Keratinocyte (primary cell): ENCODE data around the gene KCNC4. TPM values are rescaled to one million over a fixed set of nuclear protein-coding genes. Genes with fewer than 3 reads are reported as not detected.

Experiments
- DNase-seq: peaks from one replicate; pipeline ENCODE4 v3.0.0-alpha.2; 2011; ENCODE audit warnings: low read depth, missing footprints, low spot score
- FAIRE-seq: peaks from 2 replicates; lab custom pipeline; 2011; peaks lifted over from hg19 to GRCh38; lab: Jason Lieb, UNC
- H2AFZ ChIP-seq: 2 replicates; pipeline ENCODE4 v1.6.0; 2012; ENCODE audit warnings: low read length, control low read depth, inconsistent platforms; ENCODE audit not compliant: control insufficient read depth
- H3K27ac ChIP-seq: 2 replicates; pipeline ENCODE4 v1.5.1; 2011; ENCODE audit warnings: low read length; ENCODE audit not compliant: control insufficient read depth, insufficient read depth
- H3K27me3 ChIP-seq: 3 replicates; pipeline ENCODE4 v1.6.0; 2011; ENCODE audit warnings: low read length; ENCODE audit not compliant: control insufficient read depth, insufficient read depth; ENCODE audit errors: extremely low read depth
- H3K36me3 ChIP-seq, 2 experiments: 2 replicates in 1 of 2; 3 replicates in 1 of 2; pipeline ENCODE4 v1.5.1; 2011; ENCODE audit warnings: low read length in 2 of 2, mild to moderate bottlenecking in 1 of 2; ENCODE audit not compliant: control insufficient read depth in 2 of 2, insufficient read depth in 2 of 2; ENCODE audit errors: extremely low read depth in 1 of 2
- H3K4me1 ChIP-seq: 3 replicates; pipeline ENCODE4 v1.5.1; 2011; ENCODE audit warnings: low read length; ENCODE audit not compliant: control insufficient read depth, insufficient read depth; ENCODE audit errors: extremely low read depth
- H3K4me2 ChIP-seq: 3 replicates; pipeline ENCODE4 v1.6.0; 2011; ENCODE audit warnings: low read depth, low read length; ENCODE audit not compliant: control insufficient read depth, insufficient read depth; ENCODE audit errors: extremely low read depth
- H3K4me3 ChIP-seq, 3 experiments: fragments of 200-600 bp in 1 of 3; sonication (generic) in 1 of 3; 2 replicates in 2 of 3; 3 replicates in 1 of 3; pipeline ENCODE4 v1.5.1; 2011 to 2016; ENCODE audit warnings: low read length in 3 of 3, mild to moderate bottlenecking in 3 of 3, control low read depth in 2 of 3, inconsistent platforms in 1 of 3, low read depth in 1 of 3, mixed read lengths in 1 of 3, mixed run types in 1 of 3, moderate library complexity in 1 of 3; ENCODE audit not compliant: control insufficient read depth in 2 of 3, insufficient read depth in 2 of 3; ENCODE audit errors: extremely low read depth in 1 of 3
- H3K79me2 ChIP-seq: 2 replicates; pipeline ENCODE4 v1.6.0; 2012; ENCODE audit warnings: low read length; ENCODE audit not compliant: control insufficient read depth, insufficient read depth
- H3K9ac ChIP-seq: 3 replicates; pipeline ENCODE4 v1.6.0; 2011; ENCODE audit warnings: low read length; ENCODE audit not compliant: control insufficient read depth, insufficient read depth; ENCODE audit errors: extremely low read depth
- H3K9me1 ChIP-seq: 3 replicates; pipeline ENCODE4 v1.6.0; 2011; ENCODE audit warnings: low read length; ENCODE audit not compliant: control insufficient read depth, insufficient read depth; ENCODE audit errors: extremely low read depth
- H3K9me3 ChIP-seq: 2 replicates; pipeline ENCODE4 v1.5.1; 2012; ENCODE audit warnings: low read depth, low read length; ENCODE audit not compliant: control insufficient read depth
- H4K20me1 ChIP-seq: 3 replicates; pipeline ENCODE4 v1.6.0; 2011; ENCODE audit warnings: low read length; ENCODE audit not compliant: control insufficient read depth, insufficient read depth; ENCODE audit errors: extremely low read depth
- CTCF ChIP-seq, 3 experiments: IDR thresholded peaks in 1 of 3; conservative IDR thresholded peaks in 1 of 3; optimal IDR thresholded peaks in 1 of 3; 2 replicates in 2 of 3; 3 replicates in 1 of 3; pipeline versions ENCODE3 to v1.5.1; 2011; ENCODE audit warnings: low read length in 3 of 3, mild to moderate bottlenecking in 3 of 3, moderate library complexity in 2 of 3, control low read depth in 1 of 3, inconsistent platforms in 1 of 3; ENCODE audit not compliant: insufficient read depth in 2 of 3; ENCODE audit errors: extremely low read depth in 1 of 3
- EZH2 ChIP-seq: IDR thresholded peaks from one replicate; pipeline ENCODE4 v1.6.1; 2012; ENCODE audit warnings: inconsistent platforms, mild to moderate bottlenecking, low read length, moderate library complexity
- dilution Hi-C: fragments of 300-500 bp; cut with MboI; formaldehyde crosslinking; loops from one replicate; pipeline ENCODE4 v1.7.0; 2020; ENCODE audit warnings: low sequenced_read_pairs; ENCODE audit not compliant: extremely low pct_ligation_motif_present
- polyA plus RNA-seq, 5 experiments: library from polyadenylated mRNA; depleted of rRNA in 3 of 5; stranded (reverse) in 3 of 5; stranded (forward) in 1 of 5; unstranded in 1 of 5; fragments of >200 nt; gene quantifications; 1 replicate in 1 of 5; 2 replicates in 3 of 5; 3 replicates in 1 of 5; pipeline versions ENCODE4 v1.2.1 to v1.2.3, GENCODE V29; 2011 to 2012; ENCODE audit warnings: missing spikeins in 2 of 5, low read depth in 1 of 5, low replicate concordance in 1 of 5

The KCNC4 gene
- polyA plus RNA-seq, 1 donor (not counting 4 experiments of a cell fraction or from before 2014, with no cell fraction given): 1.3 TPM

GRCh38 chr1:110214454-110215404 is 4.6 kb downstream of the KCNC4 start:
- Histone ChIP-seq H3K9ac (no peak overlapping the region), H3K27me3 (no peaks in the 10 kb centered on the region), H3K4me1 (peaks cover 7% of the 10 kb centered on the region), H2AFZ (no peak overlapping the region), H3K9me1 (no peaks in the 10 kb centered on the region), H3K9me3 (no peaks in the 10 kb centered on the region), H3K4me2 (no peak overlapping the region), H3K36me3 (no peaks in the 10 kb centered on the region), H3K79me2 (no peaks in the 10 kb centered on the region), H3K4me3 (no peak overlapping the region), H4K20me1 (no peaks in the 10 kb centered on the region), H3K27ac (no peak overlapping the region)
- TF ChIP-seq EZH2 (no peak), CTCF (optimal IDR thresholded peaks at IDR 0.05 in 1 of 3, IDR thresholded peaks at IDR 0.05 in 1 of 3, conservative IDR thresholded peaks at IDR 0.05 in 1 of 3; ENCODE audit: extremely low read depth in 1 of 3, insufficient read depth in 2 of 3, low read length in 3 of 3) (no peak)
- no peak for FAIRE-seq
- DNase-seq: no peak
- dilution Hi-C loops: no loop called here

- Histone ChIP-seq H3K4me2 (no peak overlapping the region), H4K20me1 (no peaks in the 10 kb centered on the region), H3K9me3 (no peaks in the 10 kb centered on the region), H3K79me2 (no peaks in the 10 kb centered on the region), H3K4me1 (peaks cover 6% of the 10 kb centered on the region), H3K9ac (no peak overlapping the region), H3K36me3 (no peaks in the 10 kb centered on the region), H2AFZ (no peak overlapping the region), H3K9me1 (no peaks in the 10 kb centered on the region), H3K27ac (no peak overlapping the region), H3K27me3 (no peaks in the 10 kb centered on the region), H3K4me3 (no peak overlapping the region)
- DNase-seq (no peak), FAIRE-seq (no peak)
- TF ChIP-seq CTCF (optimal IDR thresholded peaks at IDR 0.05 in 1 of 3, IDR thresholded peaks at IDR 0.05 in 1 of 3, conservative IDR thresholded peaks at IDR 0.05 in 1 of 3; ENCODE audit: extremely low read depth in 1 of 3, insufficient read depth in 2 of 3, low read length in 3 of 3): no peak
- no peak for TF ChIP-seq EZH2
- dilution Hi-C loops: no loop called here
These were observed 5.8 kb downstream of the KCNC4 start for GRCh38 chr1:110215621-110216515.
